HT-29 (cell line): ENCODE results near the gene TNIP2. TPM values are rescaled to one million over a fixed set of nuclear protein-coding genes. Genes with fewer than 3 reads are reported as not detected.
A peak's percentile ranks its signal among the peaks of the same experiment; 100 is the strongest.

ENCODE experiments used
- DNase-seq: peaks from one replicate; pipeline ENCODE4 v3.0.0-alpha.2; 2015; ENCODE audit warnings: low spot score
- total RNA-seq: library from RNA; depleted of rRNA; stranded (reverse); fragments of >200 nt; shearing (Covaris generic); gene quantifications from 2 replicates; pipeline ENCODE4 v1.2.3, GENCODE V29; 2014; rRNA removed

The TNIP2 gene
- total RNA-seq = 99.9 and 119 TPM in 2 replicates

GRCh38 chr4:2755821-2756690 is at the start of gene TNIP2:
Gene TNIP2, minus strand, starts transcription at chr4:2756336. Its CDS starts 47 bp downstream, at chr4:2756289.
- DNase-seq = peak; percentile 85

GRCh38 chr4:2804973-2805501 is 48.9 kb upstream of the TNIP2 start:
- DNase-seq = no peak

- DNase-seq = no peak
These were observed 48.4 kb upstream of the TNIP2 start for GRCh38 chr4:2804449-2804972.

GRCh38 chr4:2803624-2804448 is 47.7 kb upstream of the TNIP2 start:
- peak; percentile 35 for DNase-seq

GRCh38 chr4:2802618-2803531 is 46.7 kb upstream of the TNIP2 start:
- no peak for DNase-seq

GRCh38 chr4:2800691-2801596 is 44.8 kb upstream of the TNIP2 start:
- peak; percentile 68 for DNase-seq

GRCh38 chr4:2799971-2800690 is 44.0 kb upstream of the TNIP2 start:
- DNase-seq = peak; percentile 71

GRCh38 chr4:2799224-2799911 is 43.2 kb upstream of the TNIP2 start:
- no peak for DNase-seq

GRCh38 chr4:2798399-2799223 is 42.5 kb upstream of the TNIP2 start:
- peak; percentile 84 for DNase-seq

- peak; percentile 75 for DNase-seq
These were observed 41.6 kb upstream of the TNIP2 start for GRCh38 chr4:2797545-2798305.

- no peak for DNase-seq
These were observed 40.9 kb upstream of the TNIP2 start for GRCh38 chr4:2796849-2797544.

GRCh38 chr4:2795893-2796848 is 40.0 kb upstream of the TNIP2 start:
- DNase-seq = peak; percentile 89

- DNase-seq = peak; percentile 41
These were observed 39.3 kb upstream of the TNIP2 start for GRCh38 chr4:2795300-2795892.

- DNase-seq = peak; percentile 51
These were observed 38.6 kb upstream of the TNIP2 start for GRCh38 chr4:2794486-2795299.
